LNCAP (cell line): Measurements from ENCODE around the gene ACOX3.

ENCODE experiments used
- TF ChIP-seq, protein P1 (sequence below): fragments of 450-650 bp; IDR thresholded peaks from 2 replicates; pipeline ENCODE4 v1.5.1; 2017; ENCODE audit warnings: mild to moderate bottlenecking

ACOX3 gene

DNA sequence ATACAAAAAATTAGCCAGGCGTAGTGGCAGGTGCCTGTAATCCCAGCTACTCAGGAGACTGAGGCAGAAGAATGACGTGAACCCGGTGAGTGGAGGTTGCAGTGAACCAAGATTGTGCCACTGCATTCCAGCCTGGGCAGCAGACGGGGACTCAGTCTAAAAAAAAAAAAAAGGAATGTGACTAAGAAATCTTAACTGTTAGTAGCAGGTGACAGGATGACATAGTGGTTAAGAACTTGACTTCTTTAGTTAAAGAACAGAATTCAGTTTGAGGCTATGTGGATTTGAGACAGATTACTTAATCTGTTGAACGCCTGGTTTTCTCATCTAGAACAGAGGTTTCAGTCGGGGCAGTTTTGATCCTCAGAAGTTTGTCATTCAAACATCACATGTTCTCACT lies 3.3 kb upstream of the ACOX3 start:
- TF ChIP-seq, protein P1, sequence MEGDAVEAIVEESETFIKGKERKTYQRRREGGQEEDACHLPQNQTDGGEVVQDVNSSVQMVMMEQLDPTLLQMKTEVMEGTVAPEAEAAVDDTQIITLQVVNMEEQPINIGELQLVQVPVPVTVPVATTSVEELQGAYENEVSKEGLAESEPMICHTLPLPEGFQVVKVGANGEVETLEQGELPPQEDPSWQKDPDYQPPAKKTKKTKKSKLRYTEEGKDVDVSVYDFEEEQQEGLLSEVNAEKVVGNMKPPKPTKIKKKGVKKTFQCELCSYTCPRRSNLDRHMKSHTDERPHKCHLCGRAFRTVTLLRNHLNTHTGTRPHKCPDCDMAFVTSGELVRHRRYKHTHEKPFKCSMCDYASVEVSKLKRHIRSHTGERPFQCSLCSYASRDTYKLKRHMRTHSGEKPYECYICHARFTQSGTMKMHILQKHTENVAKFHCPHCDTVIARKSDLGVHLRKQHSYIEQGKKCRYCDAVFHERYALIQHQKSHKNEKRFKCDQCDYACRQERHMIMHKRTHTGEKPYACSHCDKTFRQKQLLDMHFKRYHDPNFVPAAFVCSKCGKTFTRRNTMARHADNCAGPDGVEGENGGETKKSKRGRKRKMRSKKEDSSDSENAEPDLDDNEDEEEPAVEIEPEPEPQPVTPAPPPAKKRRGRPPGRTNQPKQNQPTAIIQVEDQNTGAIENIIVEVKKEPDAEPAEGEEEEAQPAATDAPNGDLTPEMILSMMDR = no peak

DNA sequence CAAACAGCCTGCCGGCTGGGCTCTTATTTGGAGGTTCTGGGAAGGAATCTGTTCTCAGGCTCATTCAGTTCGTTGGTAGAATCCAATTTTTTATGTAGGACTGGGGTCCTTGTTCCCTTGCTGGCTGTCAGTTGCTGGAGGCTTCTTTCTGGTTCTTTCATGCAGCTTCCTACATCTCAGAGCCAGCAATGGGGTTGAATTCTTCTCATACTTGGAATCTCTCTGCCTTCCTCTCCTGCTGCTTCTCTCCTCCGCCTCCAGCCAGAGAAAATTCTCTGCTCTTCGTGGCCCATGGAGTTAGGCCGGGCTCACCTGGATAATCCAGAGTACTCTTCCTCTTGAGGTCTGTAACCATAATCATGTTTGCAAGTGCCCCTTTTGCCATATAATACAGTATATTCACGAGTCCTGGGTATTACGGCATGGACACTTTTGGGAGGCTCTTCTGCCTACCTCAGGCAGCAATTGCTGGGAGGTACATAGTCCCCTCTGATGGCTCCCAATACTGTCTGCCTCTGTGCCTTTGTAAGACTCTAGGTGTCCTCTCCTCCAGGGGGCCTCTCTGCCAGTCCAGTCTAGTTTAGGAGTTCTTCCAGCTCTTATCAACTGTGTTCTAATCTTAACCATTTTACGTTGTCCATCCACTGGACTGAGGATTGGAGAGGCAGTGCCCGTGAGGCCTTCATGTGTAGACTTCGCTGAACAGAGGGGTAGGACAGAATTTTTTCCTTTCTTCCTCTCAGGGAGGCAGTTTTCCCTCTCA lies 2.3 kb upstream of the ACOX3 start:
- TF ChIP-seq, protein P1 = no peak

DNA sequence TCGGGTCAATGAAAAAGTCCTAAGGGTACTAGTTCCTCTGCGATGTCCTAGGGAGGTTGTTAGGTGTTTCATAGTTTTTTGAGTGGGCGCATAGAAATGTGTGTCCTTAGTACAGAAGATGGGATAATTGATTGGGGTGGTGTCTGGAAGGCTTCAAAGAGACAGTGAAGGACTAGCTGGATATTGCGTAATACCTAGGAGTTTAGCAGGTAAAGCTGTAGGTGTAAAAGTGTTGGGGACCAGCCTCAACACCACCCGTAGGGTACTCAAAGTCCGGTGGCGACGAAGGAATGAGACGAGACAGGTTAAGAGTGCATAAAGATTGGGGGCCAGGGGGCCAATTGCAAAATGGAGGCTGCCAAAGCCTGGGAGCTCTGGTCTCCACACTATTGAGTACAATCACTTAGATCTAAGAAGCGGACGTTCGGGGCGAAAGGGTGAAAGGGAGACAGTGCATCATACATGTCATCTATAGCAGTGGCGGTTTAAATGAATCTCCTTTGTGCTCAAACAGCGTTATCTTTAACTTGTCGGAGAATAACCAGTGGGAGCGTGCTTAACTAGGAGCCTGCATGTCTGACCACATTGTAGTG lies 1.1 kb upstream of the ACOX3 start:
- TF ChIP-seq, protein P1 = no peak

DNA sequence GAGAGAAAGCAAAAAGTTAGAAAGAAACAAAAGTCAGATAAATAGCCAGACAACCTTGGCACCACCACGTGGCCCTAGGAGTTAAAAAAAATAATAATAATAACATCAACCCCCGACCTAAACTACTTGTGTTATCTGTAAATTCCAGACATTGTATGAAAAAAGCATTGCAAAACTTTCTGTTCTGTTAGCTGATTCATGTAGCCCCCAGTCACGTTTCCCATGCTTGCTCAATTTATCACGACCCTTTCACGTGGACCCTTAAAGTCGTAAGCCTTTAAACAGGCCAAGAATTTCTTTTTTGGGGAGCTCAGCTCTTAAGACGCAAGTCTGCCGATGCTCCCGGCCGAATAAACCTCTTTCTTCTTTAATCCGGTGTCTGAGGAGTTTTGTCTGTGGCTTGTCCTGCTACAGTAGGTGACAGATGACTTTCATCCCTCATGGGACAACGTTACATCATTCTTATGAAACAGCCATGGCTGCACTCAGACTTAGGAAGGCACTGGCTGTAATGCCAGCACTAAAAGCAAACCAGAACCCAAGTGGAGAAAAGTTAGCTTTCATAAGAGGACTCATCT lies 520 bp downstream of the ACOX3 start:
- TF ChIP-seq, protein P1 = no peak

DNA sequence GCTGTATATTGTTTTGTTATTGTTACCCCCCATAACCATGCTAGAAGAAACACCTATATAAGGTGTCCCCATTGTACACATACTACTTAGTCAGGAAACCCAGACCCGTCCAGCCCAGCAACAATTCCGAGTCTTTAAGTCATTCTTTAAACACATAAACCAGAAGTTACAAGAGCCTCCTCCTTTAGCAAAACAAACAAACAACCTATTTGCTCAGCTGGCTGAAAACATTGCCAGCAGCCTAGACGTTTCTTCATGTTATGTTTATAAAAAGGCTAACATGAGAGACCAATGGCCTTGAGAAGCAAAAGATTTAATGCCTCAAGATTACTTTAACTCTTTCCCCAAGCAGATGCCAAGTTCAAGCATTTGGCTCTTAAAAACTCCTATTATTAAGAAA lies 1.4 kb downstream of the ACOX3 start:
- TF ChIP-seq, protein P1 = no peak

DNA sequence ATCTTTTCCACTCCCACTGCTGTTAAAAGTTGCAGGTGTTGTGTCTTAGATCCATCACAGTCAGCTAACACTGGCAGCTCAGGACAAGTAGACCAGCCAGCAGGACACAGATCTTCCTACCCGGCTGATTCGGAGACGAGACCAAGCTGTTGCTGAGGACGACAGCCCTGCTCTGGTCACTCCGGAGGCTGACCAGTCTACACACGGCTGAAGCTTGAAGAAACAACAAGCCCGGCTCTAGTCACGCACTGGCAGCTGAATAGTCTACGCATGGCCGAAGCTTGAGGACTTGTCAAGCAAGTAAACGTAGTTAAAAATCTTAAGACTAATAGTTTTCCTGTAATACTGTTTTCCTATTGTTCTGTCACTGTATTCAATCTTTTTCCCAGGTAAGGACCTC lies 1.8 kb downstream of the ACOX3 start:
- TF ChIP-seq, protein P1 = no peak

DNA sequence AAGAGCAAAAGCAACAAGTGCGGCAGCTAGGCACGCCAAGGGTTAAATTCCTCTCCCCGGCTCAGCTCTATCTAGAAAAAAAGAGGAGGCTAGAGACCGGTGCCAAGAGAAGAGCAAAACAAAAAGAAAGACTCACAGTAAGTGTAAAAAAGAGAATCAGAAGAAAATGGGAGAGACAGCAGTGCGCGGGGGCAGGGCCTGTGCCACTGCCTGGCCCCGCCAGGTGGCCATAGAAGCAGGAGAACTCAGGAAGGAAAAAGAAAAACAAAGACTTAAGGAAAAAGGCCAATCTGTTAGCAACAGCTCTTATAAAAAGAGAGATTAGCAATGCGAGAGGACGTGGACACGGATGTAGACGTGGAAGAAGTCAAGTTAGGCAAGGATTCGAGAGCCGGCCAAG lies 3.2 kb downstream of the ACOX3 start:
- TF ChIP-seq, protein P1 = no peak
